ENCODE data around the gene GALNT9. TPM values are rescaled to one million over a fixed set of nuclear protein-coding genes. Genes with fewer than 3 reads are reported as not detected.

Gene GALNT9
- total RNA-seq, 2 donors from 2014 or later, result 0.41 TPM; not detected in 1

DNA sequence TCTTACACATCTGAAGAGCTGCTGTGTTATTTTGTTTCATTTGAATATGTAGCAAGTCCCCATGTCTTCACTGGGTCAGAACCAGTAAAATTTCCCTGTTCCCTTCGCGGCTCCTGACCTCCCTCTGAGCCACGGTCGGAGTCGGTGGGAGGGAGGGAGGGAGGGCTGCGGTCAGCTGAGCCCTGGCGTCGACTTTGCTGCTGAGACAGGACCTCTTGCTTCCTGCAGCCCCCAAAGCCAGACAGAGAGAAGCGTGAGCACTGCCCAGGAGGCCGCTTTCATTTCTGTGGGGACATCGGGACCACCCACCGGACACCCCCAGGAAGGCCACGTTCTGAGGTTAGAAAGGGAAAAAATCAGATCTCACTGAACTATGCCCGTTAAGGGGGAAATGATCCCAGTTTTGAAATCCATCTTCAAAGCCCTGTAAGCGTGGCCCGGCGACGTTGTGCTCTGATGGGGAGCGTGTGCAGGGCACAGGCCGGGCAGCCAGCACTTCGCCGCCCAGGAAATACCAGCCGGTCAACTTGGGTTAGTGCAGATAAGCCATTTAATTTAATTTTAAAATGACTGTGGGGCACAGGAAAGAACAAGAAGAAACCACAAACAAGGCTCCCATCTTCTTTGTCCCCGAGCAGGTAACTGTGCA is 143.1 kb downstream of the GALNT9 start:
- Mint-ChIP-seq H3K9me3 (peaks cover 5 to 10% of the 10 kb centered on the region in 2 donors), H3K36me3 (peaks cover 8 to 15% of the 10 kb centered on the region in 2 donors), H3K27ac (peak overlapping the region; percentile 80 to 81)
- ATAC-seq (no peak), DNase-seq (ENCODE audit: low spot score in 2 of 2) (no peak)

DNA sequence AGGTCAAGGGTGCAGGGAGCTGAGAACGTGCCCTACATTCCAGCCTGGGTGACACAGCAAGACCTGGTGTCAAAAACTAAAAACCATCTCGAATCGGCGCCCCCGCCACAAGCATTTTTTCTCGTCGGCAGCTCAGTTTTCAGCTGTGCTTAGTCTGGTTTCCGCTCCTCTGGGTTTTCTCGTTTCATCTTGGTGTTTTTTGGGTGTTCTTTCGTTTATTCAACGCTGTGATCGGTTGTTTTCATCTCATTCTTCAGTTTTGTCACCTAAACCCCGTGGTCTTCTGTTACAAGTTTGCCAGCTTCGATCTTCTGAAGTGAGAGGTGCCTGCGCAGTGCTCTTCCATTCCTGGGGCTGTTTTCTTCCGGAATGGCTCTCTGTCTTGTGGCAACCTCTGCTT is 143.7 kb downstream of the GALNT9 start:
- ATAC-seq (no peak), DNase-seq (ENCODE audit: low spot score in 2 of 2) (no peak)
- H3K27ac Mint-ChIP-seq, result peak overlapping the region; percentile 80 to 81

DNA sequence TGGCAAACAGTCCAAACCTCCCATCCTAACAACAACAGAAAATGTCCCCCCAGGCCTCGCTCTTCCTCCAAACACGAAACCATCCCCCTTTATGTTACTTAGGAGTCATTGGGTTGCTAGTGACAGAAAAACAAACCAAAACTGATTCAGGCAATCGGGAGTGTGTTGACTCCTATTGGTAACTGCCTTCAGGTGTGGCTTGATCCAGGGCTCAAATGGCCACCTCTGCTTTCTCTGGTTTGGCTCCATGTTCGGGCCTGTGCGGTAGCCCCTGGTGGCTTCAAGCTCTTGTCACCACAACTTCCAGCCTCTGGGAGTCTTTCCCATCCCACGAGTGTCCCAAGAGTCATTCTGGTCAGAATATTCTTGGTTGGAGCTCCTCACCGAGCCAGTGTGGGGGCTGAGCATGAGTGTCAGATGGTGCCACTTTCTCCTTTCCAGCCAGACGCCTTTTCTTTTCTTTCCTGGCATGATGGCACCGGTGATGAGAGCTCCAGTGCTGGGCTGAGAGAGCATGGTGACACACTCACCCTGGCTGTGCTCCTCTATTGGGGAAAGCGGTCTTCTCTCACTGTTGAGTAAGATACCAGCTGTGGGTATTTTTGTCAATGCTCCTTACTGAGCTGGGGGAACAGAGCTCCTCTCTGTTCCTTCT is 146.6 kb downstream of the GALNT9 start:
- Mint-ChIP-seq H3K36me3 (peaks cover 8 to 9% of the 10 kb centered on the region in 2 donors), H3K9me3 (peaks cover 5 to 10% of the 10 kb centered on the region in 2 donors), H3K27ac (peak overlapping the region in 1 of 2 donors; percentile 33)
- ATAC-seq (no peak), DNase-seq (ENCODE audit: low spot score in 2 of 2) (no peak)

More for the DNA sequence above, 143.7 kb downstream of the GALNT9 start:
- Mint-ChIP-seq H3K9me3 (peaks cover 5 to 10% of the 10 kb centered on the region in 2 donors), H3K36me3 (peaks cover 8 to 15% of the 10 kb centered on the region in 2 donors)

DNA sequence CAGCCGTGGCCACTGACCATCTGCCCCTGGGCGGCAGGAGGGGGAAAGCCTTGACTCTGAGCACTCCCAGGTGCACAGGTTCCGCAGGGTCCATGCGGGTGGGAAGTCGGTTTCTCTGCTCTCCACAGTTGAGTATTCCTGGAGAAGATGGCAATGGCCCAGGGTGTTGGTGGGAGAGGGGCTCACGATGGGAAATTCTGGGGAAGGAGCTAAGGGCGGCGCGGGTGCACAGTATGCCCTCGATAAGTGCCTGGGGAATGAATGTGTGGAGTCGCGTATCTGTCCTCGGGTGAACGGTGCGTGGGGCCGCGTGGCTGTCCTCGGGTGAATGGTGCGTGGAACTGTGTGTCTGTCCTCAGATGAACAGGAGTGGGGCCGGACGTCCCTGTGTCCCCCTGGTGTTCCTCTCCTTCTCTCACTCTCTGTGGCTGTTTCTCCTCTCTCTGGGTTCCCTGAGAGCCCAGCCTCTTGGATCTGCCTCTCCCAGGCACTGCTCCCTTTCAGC is 147.1 kb downstream of the GALNT9 start:
- no peak for DNase-seq (ENCODE audit: low spot score in 2 of 2)
- H3K9me3 Mint-ChIP-seq, result peaks cover 5 to 10% of the 10 kb centered on the region in 2 donors
- H3K36me3 Mint-ChIP-seq, result peaks cover 5 to 8% of the 10 kb centered on the region in 2 donors
- no peak overlapping the region for H3K27ac Mint-ChIP-seq
- ATAC-seq, result no peak

DNA sequence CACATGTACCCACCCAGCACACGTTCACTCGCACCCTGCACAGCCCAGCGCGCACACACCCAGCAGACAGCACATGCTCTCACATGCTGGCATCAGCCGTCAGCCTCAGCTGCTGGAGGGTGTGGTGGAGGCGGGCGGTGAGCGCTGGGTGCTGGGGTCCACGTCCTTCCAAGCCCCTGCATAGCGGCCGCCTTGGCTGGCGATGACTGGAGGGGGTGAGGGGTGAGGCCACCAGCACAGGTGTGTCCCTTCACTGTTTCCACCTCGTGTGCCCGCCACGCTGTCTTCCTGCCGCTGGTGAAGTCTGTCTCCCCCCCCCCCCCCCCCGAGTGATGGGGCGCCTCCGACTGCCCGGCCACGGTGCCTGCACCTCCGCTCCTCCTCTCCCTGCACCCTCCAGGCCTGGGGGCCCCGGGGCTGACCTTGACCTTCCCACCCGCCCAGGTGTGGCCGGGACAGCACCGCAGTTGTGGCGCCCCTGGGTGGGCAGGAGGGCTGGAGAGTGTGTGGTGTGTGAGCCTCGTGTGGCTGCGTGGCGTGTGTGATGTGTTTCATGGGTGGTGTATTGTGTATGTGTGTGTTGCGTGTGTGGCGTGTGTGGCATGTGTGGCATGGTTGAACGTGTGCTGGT is 147.7 kb downstream of the GALNT9 start:
- peaks cover 5 to 10% of the 10 kb centered on the region in 2 donors for H3K9me3 Mint-ChIP-seq
- peaks cover 5 to 8% of the 10 kb centered on the region in 2 donors for H3K36me3 Mint-ChIP-seq
- DNase-seq (ENCODE audit: low spot score in 2 of 2), result no peak
- peak overlapping the region in 1 of 2 donors; percentile 86 for H3K27ac Mint-ChIP-seq
- ATAC-seq, result no peak

DNA sequence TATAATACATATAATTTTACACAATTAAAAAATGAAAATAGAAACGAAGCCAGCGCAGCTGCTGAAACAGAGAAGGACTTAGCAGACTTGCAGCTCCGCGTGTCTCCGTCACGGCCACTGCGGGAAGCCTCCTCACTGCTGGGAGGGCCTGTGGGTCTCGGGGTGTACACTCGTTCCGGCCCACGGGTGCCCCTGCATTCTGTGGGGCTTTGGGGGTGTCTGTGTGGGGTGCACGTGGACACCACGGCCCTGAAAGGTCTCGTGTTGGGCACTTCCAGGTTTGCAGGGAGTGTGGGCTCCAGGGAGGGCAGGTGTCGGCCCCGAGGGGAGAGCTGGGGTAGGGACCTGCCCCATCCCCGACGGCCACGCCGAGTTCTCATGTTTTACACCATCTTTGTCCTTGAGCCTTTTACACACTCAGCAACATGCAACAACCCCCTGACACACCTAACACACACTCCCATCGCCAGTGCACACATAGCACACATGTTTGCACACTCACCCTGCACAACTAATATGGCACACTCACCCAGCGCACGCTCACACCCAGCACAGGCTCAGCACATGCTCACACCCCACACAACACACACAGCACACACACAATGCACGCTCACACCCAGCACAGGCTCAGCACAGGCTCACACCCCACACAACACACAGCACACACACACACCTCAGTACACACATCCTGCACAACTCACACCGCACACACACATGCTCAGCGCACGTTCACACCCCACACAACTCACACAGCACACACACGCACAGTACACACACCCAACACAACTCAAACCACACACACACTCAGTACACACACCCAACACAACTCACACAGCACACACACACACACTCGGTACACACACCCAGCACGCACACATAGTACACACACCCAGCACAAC is 148.5 kb downstream of the GALNT9 start:
- Mint-ChIP-seq H3K27ac (no peak overlapping the region), H3K36me3 (peaks cover 4 to 7% of the 10 kb centered on the region in 2 donors), H3K9me3 (peaks cover 5 to 10% of the 10 kb centered on the region in 2 donors)
- no peak for ATAC-seq
- DNase-seq (ENCODE audit: low spot score in 2 of 2), result no peak

DNA sequence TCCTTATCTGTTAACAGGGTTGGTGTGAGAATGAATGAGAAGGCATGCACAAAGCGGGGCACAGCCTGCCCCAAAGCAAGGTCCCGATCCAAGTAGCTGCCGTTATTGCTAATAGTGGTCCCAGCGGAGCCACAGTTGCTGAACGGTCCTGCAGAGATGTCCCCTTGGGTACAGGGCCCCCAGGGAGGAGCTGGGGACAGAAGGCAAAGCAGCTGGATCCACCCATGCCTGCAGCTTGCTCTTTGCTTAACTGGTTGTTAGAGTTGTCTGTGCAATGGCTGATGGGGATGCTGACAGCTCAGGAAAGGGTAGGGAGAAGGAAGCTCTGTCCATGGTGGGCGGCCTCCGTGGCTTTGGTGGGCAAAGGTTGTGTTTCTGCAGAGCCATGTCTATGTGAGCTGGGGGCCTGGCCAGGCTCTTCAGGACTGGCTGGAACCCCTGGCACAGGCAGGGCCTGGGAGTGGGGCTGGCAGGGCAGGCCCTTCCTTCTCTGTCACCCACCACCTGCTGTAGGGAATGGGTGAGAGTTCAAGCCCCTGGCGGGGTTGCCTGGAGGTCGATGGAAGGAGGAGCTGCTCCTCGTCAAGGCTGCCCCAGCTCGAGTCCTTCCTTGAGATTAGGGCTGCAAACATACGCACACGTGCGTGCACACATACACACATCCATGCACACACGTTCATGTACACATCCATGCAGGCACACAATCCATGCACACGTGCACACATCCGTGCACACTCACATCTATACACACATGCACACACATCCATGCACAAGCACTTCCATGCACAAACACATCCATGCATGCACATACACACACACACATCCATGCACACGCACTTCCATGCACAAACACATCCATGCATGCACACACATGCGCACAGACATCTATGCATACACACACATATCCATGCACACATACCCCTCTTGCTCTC is 149.7 kb downstream of the GALNT9 start:
- H3K27ac Mint-ChIP-seq, result no peak overlapping the region
- no peak for DNase-seq (ENCODE audit: low spot score in 2 of 2)
- H3K36me3 Mint-ChIP-seq, result no peaks in the 10 kb centered on the region
- peaks cover 5 to 10% of the 10 kb centered on the region in 2 donors for H3K9me3 Mint-ChIP-seq
- ATAC-seq, result no peak

DNA sequence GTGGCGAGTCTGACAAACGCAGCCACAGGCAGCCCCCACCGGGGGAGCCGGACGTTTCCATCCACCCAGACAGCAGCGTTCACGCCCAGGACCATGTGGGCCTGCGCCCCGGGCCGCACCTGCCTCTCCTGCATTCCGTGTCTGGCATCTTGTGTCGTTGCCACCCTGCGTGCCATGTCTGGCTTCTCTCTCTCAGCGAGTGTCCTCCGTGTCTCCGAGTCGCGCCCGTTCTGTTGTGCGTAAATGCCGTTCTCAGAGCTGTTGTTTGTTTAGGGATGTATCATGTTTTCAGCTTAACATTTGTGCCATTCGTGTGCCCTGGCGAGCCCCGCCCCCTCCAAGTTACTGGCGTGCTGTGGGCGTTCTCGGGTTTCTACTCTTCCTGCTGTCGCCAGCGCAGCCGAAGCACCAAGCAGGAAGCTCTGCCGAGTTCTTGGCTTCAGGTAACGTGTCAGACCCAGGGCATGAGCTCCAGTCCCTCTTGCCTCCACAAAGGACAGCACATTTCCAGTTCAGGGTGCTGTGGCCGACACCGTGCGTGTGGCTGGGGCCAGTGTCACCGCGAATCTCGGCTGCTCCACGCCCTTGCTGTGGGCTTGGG is 150.5 kb downstream of the GALNT9 start:
- DNase-seq (ENCODE audit: low spot score in 2 of 2), result no peak
- H3K27ac Mint-ChIP-seq, result no peak overlapping the region
- H3K9me3 Mint-ChIP-seq, result peaks cover 0 to 10% of the 10 kb centered on the region in 2 donors
- ATAC-seq, result peak; percentile 56 to 64
- no peaks in the 10 kb centered on the region for H3K36me3 Mint-ChIP-seq

DNA sequence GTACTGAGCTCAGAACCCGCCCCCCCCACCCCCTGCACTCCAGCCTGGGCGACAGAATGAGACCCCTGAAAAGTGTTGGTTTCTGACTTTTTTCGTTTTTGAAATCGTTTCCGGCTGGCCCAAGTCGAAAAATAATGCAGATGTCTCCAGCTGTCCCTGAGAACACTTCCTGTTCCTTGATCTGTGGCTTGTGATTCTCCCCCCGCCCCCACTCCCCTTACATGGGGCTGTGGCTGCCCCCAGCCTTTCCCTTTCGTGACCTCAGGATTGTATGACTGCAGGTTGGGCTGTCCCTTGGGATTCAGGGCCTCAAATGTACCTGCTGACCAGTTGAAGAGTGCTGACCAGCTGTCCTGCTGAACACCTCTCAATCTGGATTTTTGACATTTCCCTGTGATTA is 151.1 kb downstream of the GALNT9 start:
- Mint-ChIP-seq H3K9me3 (peaks cover 0 to 10% of the 10 kb centered on the region in 2 donors), H3K27ac (no peak overlapping the region), H3K36me3 (no peaks in the 10 kb centered on the region)
- DNase-seq (ENCODE audit: low spot score in 2 of 2) (no peak), ATAC-seq (peak in 1 of 2 donors; percentile 65)

DNA sequence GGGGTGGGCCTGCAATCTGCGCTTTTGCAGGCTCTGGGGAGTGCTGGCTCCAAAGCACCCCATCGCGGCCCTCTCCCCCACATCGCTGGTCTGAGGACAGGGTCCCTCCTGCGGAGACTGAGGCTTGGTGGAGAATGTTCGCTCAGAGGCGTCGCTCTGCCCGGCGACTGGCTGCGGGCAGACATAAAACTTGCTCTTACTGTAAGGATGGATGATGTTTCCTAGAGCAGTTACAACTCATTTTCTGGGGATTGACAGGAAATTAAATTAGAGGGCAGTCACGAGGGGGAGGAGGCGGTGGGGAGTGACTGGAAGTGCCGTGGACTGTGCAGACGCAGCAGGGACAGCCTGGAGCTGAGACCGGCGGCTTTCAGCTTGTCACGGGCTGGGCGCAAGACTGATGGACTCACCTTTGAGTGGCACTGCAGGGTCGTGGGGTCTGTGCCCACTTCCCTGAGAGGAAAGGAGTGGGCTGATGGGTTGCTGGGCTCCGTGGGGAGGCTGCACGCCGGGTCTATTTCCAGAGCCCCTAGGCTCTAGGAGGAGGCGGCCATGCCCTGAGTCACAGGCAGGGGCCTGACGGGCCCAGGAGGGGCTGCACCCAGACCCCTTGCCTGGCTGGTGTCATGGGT is 152.4 kb downstream of the GALNT9 start:
- no peak for ATAC-seq
- Mint-ChIP-seq H3K9me3 (peaks cover 0 to 4% of the 10 kb centered on the region in 2 donors), H3K36me3 (no peaks in the 10 kb centered on the region), H3K27ac (no peak overlapping the region)
- DNase-seq (ENCODE audit: low spot score in 2 of 2), result no peak

DNA sequence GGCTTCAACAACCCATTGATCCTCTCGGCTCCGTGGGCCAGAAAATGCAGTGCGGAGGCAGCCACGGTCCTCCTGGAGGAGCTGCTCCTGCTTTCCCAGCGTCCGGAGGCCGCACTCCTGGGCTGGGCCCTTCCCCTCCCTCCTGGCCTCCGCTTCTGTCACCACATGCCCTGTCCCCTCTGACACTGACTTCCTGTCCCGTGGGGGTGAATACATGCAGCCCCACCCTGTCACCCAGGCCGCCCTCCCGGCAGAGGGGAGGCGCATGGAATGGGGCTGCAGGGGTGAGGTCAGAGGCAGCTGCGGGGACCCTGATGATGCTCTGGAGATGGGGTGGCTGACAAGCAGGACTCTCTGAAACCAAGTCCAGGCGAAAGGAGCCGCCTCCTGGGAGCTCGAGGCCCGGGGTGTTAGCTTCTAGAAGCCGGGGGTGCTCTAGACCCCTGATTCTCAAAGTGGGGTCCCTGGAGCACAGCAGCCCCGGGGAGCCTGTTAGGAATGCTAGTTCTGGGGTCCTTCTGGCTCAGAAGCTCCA is 152.9 kb downstream of the GALNT9 start:
- DNase-seq (ENCODE audit: low spot score in 2 of 2) (no peak), ATAC-seq (no peak)
- Mint-ChIP-seq H3K9me3 (no peaks in the 10 kb centered on the region), H3K36me3 (no peaks in the 10 kb centered on the region), H3K27ac (no peak overlapping the region)

DNA sequence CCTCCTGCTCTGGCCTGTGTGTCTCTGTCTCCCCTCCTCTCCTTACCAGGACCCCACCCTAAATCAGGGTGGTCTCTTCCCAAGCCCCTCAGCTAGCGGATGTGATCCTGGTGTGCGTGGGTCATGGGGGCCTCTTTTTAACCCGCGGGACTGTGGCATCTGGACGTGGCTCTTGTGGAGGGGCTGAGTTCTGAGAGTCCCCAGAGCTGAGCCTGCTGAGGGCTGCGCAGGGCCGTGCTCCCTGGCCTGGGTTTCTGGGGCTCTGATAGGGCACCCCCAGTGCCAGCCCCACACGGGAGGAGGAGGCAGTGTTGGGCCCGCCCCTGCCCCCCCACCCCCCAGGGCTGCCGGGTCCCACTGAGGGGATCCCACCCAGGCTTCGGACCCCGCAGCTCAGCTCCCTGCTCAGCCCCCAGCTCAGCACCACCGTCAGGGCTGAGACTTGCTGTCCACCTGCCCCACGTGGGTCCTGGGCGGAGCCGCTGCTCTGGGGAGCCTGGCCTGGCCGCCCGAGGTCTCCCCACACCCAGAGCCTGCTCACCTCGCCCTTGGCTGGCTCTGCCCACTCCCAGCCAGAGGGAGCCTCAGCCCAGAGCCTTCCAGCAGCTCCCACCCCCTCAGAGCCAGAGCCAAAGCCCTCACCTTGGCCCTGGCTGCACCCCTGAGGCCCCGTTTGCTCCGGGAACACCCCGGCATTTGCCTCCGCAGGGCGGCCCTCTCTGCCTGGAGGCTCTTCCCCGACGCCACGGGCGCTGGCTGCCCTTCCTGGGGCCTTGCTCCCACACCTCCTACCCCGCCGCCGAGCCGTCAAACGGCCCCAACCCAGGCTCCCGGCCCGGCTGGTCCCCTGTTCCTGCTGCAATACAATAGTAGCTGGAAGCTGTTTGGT is 153.6 kb downstream of the GALNT9 start:
- H3K36me3 Mint-ChIP-seq, result no peaks in the 10 kb centered on the region
- H3K27ac Mint-ChIP-seq, result no peak overlapping the region
- ATAC-seq, result no peak
- DNase-seq (ENCODE audit: low spot score in 2 of 2), result no peak
- H3K9me3 Mint-ChIP-seq, result no peaks in the 10 kb centered on the region

DNA sequence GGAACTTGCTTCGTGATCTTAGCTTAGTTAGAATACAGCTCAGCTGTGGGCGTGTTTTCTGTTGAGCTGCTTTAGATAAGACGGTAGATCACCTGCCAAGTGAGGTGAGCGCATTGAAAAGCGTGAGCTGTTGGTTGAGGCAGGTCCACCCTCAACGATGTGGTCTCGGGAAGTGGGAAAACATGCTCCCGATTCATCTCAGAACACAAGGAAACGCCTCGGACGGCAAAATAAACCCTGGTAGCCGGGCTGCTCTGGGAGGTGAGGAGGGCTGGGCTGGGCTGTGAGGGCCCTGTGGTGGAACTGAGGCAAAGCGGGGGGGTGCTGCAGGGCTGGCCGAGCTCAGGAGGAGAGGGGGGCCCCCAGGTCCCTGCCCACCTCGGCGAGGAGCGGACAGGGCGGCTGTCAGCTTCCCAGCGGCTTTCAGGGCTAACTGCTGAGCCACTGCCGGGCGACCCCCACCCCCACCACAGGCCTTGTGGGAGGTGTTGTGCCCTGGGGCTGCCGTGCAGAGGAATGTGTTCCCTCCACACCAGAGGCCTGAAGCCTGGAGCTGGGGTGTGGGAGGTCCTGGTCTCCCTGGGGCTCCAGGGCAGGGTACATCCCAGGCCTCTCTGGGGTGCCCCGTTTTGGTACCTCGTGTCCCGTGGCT is 154.4 kb downstream of the GALNT9 start:
- ATAC-seq, result no peak
- Mint-ChIP-seq H3K9me3 (no peaks in the 10 kb centered on the region), H3K27ac (no peak overlapping the region), H3K36me3 (no peaks in the 10 kb centered on the region)
- no peak for DNase-seq (ENCODE audit: low spot score in 2 of 2)

Data from activated naive CD4-positive, alpha-beta T cell treated with anti-CD3 and anti-CD28 coated beads, Interleukin-2, amount 50 U/mL, for 72 hours (primary cell).